ENCODE results near the gene ARID4B. TPM values are rescaled to one million over a fixed set of nuclear protein-coding genes. Genes with fewer than 3 reads are reported as not detected.
A peak's percentile ranks its signal among the peaks of the same experiment; 100 is the strongest.

The ARID4B gene
- total RNA-seq, 1 donor from 2014 or later = 68.8 TPM

DNA sequence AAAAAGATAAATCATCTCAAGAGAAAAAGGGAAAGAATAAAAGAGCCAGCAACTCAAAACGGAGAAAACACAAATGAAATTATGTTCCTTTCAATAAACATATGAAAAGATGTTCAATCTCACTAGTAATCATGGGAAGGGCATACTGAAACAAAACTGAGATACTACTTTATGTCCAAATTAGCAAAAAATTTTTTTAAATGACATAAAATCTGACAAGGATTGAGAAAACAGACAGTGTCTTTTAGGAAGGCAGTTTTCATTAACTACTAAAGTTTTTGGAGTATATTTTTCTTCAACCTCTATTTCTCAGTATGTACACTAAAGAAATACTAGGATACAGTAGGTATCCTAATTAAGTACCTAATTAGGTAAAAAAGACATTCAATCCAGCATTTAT, 73.3 kb downstream of the ARID4B start:
- Mint-ChIP-seq H3K27me3 (no peaks in the 10 kb centered on the region), H3K27ac (peak overlapping the region; percentile 71)
- TF ChIP-seq, protein P1, sequence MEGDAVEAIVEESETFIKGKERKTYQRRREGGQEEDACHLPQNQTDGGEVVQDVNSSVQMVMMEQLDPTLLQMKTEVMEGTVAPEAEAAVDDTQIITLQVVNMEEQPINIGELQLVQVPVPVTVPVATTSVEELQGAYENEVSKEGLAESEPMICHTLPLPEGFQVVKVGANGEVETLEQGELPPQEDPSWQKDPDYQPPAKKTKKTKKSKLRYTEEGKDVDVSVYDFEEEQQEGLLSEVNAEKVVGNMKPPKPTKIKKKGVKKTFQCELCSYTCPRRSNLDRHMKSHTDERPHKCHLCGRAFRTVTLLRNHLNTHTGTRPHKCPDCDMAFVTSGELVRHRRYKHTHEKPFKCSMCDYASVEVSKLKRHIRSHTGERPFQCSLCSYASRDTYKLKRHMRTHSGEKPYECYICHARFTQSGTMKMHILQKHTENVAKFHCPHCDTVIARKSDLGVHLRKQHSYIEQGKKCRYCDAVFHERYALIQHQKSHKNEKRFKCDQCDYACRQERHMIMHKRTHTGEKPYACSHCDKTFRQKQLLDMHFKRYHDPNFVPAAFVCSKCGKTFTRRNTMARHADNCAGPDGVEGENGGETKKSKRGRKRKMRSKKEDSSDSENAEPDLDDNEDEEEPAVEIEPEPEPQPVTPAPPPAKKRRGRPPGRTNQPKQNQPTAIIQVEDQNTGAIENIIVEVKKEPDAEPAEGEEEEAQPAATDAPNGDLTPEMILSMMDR (IDR thresholded peaks at IDR 0.05; ENCODE audit: unreplicated experiment) = no peak

DNA sequence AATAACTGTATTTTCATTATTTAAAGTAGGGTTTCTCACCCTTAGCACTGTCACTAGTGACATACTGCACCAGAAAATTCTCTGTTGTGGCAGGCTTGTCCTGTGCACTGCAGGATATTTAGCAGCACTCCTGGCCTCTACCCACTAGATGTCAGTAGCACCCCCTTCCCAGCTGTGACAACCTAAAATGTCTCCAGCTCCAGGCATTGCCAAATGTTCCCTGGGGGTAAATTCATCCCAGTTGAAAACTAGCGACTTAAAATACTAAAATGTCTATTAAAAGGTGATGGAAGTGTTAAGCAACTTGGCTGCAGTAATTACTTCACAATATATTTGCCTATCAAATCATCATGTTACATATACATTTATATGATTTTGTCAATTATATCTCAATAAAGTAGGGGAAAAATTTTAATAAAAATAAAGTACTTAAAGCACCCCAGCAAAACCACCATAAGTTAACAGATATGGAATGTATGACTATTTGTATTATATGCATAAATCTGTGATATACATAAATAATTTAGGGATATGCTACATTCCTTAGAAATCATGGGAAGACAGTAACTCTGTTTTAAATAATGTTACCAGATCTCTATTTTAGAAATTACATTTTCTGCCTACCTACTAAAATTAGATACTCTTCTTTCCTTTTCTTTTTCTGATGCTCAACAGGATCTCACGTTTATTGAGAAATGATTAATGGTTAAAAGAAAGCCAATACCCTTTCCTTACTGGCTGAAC, 74.6 kb downstream of the ARID4B start:
- no peaks in the 10 kb centered on the region for H3K9me3 Mint-ChIP-seq (ENCODE audit: low read depth)
- peak; percentile 32 for DNase-seq (ENCODE audit: low spot score, unreplicated experiment)
- peaks cover 12% of the 10 kb centered on the region for H3K36me3 Mint-ChIP-seq (ENCODE audit: insufficient read depth)
- H3K27me3 Mint-ChIP-seq = no peaks in the 10 kb centered on the region
- H3K4me3 Mint-ChIP-seq (ENCODE audit: low read depth) = no peak overlapping the region
- peak overlapping the region; percentile 17 for H3K27ac Mint-ChIP-seq
- TF ChIP-seq, protein P1 (IDR thresholded peaks at IDR 0.05; ENCODE audit: unreplicated experiment) = peak; percentile 79
- H3K4me1 Mint-ChIP-seq (ENCODE audit: low read depth) = peaks cover 13% of the 10 kb centered on the region

More for the DNA sequence above, 73.3 kb downstream of the ARID4B start:
- peaks cover 13% of the 10 kb centered on the region for H3K4me1 Mint-ChIP-seq (ENCODE audit: low read depth)
- no peaks in the 10 kb centered on the region for H3K9me3 Mint-ChIP-seq (ENCODE audit: low read depth)
- DNase-seq (ENCODE audit: low spot score, unreplicated experiment) = no peak
- no peak overlapping the region for H3K4me3 Mint-ChIP-seq (ENCODE audit: low read depth)
- peaks cover 8% of the 10 kb centered on the region for H3K36me3 Mint-ChIP-seq (ENCODE audit: insufficient read depth)

DNA sequence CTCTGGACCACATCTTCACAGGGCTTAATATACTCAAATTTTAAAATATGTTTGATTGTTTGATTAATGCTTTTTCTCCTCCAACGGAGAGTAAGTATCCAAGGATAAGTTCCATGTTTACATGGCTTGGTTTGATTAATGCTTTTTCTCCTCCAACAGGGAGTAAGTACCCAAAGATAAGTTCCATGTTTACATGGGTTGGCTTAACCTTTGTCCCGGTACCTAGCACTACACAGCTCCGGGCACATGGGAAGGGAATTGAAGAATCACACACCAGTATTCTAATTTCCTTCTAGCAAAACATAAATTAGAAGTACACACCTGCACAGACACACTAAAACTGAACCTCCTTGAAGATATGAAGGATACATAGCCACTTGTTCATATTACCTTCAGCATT, 77.5 kb downstream of the ARID4B start:
- Mint-ChIP-seq H3K36me3 (ENCODE audit: insufficient read depth) (peaks cover 12% of the 10 kb centered on the region), H3K4me3 (ENCODE audit: low read depth) (no peak overlapping the region), H3K27me3 (no peaks in the 10 kb centered on the region), H3K4me1 (ENCODE audit: low read depth) (peaks cover 15% of the 10 kb centered on the region), H3K9me3 (ENCODE audit: low read depth) (no peaks in the 10 kb centered on the region), H3K27ac (peak overlapping the region; percentile 81)
- no peak for DNase-seq (ENCODE audit: low spot score, unreplicated experiment)
- TF ChIP-seq, protein P1 (IDR thresholded peaks at IDR 0.05; ENCODE audit: unreplicated experiment) = no peak

DNA sequence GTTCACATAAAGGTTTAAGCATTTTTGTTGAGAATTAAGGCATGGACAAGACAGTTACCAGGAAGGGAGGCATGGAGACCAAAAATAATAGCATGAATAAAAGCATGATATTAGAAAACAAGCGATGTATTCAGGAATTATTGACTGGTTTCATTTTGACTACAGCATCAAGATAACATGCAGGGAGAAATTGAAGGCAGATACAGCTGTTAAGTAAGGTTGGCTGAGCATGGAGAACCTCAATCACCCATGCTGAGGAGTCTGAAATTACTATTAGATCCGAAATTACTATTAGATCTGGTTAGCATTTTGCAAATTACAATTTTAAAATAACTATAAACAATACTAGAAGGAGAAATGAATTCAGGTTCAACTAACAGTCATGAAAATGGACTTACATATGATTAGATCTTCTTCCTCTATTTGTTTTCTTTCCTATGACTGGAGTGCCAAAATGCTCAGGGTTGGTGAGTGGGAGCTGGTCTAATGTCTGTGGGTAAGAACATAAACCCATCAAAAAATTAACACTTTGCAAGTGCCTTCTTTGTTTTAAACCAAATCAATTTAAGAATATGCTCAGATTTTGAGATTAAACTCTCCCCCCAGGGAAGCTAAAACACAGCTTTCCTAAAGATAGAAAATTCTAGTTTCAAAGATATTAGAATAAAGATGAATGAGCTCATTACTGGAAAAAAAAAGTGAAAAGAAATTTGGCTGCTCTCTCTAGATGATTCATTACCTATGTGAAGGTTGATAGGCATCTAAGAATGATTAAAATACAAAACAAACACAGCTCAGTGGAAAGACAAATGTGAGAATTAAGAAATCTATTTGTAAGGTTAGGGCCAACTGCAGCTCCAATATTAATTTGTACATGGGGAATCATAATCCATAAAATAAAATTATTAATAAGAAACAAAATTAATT, 81.7 kb downstream of the ARID4B start:
- peaks cover 27% of the 10 kb centered on the region for H3K4me1 Mint-ChIP-seq (ENCODE audit: low read depth)
- no peaks in the 10 kb centered on the region for H3K9me3 Mint-ChIP-seq (ENCODE audit: low read depth)
- TF ChIP-seq, protein P1 (IDR thresholded peaks at IDR 0.05; ENCODE audit: unreplicated experiment) = no peak
- DNase-seq (ENCODE audit: low spot score, unreplicated experiment) = no peak
- no peaks in the 10 kb centered on the region for H3K27me3 Mint-ChIP-seq
- peak overlapping the region; percentile 18 for H3K27ac Mint-ChIP-seq
- H3K36me3 Mint-ChIP-seq (ENCODE audit: insufficient read depth) = peaks cover 12% of the 10 kb centered on the region
- no peak overlapping the region for H3K4me3 Mint-ChIP-seq (ENCODE audit: low read depth)

DNA sequence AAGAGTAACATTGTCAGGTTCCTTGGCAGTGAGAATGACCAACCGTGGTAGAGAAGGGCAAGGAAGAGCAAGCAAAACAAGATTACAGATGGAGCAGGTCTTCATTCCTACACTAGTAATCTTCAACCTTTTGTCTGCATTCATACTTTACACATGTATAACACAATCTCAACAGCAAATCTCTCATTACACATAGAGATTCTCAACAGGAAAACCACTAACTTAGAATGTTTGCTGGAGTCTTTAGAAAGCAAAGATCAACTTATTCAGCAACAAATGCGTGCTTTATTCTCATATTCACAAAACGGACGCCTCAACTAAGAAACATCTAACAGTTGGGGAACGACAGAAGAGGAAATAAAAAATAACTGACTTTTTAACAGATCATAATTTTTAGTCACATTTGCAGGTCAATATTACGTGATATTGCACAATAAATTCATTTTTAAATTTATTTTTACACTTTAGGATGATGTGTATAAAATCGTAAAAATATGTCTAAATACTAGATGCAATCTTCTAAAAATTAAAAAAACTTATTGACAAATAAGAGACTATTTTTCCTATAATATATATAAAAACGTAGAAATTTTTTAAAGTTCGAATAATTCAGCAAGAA, 82.9 kb downstream of the ARID4B start:
- no peaks in the 10 kb centered on the region for H3K27me3 Mint-ChIP-seq
- TF ChIP-seq, protein P1 (IDR thresholded peaks at IDR 0.05; ENCODE audit: unreplicated experiment) = no peak
- H3K9me3 Mint-ChIP-seq (ENCODE audit: low read depth) = no peaks in the 10 kb centered on the region
- H3K36me3 Mint-ChIP-seq (ENCODE audit: insufficient read depth) = peaks cover 10% of the 10 kb centered on the region
- no peak overlapping the region for H3K4me3 Mint-ChIP-seq (ENCODE audit: low read depth)
- no peak for DNase-seq (ENCODE audit: low spot score, unreplicated experiment)
- peak overlapping the region; percentile 23 for H3K27ac Mint-ChIP-seq
- H3K4me1 Mint-ChIP-seq (ENCODE audit: low read depth) = peaks cover 15% of the 10 kb centered on the region

Data from progenitor cell of endocrine pancreas (in vitro differentiated cells).